ENCODE measurements around the gene SELENOW. TPM values are rescaled to one million over a fixed set of nuclear protein-coding genes. Genes with fewer than 3 reads are reported as not detected.

The SELENOW gene
- total and polyA plus RNA-seq, 4 donors: 28.2 to 102 (median 67.4) TPM

GRCh38 chr19:47729799-47730520, 48.5 kb upstream of the SELENOW start:
- H3K9me3 ChIP-seq (ENCODE audit: control insufficient read depth in 4 of 4, low read length in 3 of 4): no peaks in the 10 kb centered on the region
- 20% methylated on average over 30 of the region's 30 CpGs for WGBS
- no peak for TF ChIP-seq EGR1 (IDR thresholded peaks at IDR 0.05; ENCODE audit: low read depth in 2 of 2)
- peak; percentile 69 for TF ChIP-seq NR2F2 (IDR thresholded peaks at IDR 0.05)
- H3K27me3 ChIP-seq (ENCODE audit: control insufficient read depth in 4 of 4, insufficient read depth in 4 of 4, low read length in 3 of 4): peaks cover 0 to 4% (median 1%) of the 10 kb centered on the region in 4 donors
- peak; percentile 53 for DNase-seq (ENCODE audit: low spot score)
- H3K4me1 ChIP-seq (ENCODE audit: control insufficient read depth in 4 of 4, insufficient read depth in 4 of 4, low read length in 3 of 4): peaks cover 0 to 9% (median 5%) of the 10 kb centered on the region in 4 donors
- no peak overlapping the region for H3K9ac ChIP-seq (ENCODE audit: low read depth in 1 of 2, low read length in 2 of 2)
- H3K36me3 ChIP-seq (ENCODE audit: control insufficient read depth in 4 of 4, insufficient read depth in 3 of 4, low read depth in 1 of 4, low read length in 3 of 4): no peaks in the 10 kb centered on the region
- H3K27ac ChIP-seq (ENCODE audit: low read depth in 1 of 2, low read length in 2 of 2): peak overlapping the region in 1 of 2 donors; percentile 7
- H3K4me3 ChIP-seq (ENCODE audit: low read depth in 1 of 3, low read length in 3 of 3): peak overlapping the region in 1 of 3 donors; percentile 4

DNA sequence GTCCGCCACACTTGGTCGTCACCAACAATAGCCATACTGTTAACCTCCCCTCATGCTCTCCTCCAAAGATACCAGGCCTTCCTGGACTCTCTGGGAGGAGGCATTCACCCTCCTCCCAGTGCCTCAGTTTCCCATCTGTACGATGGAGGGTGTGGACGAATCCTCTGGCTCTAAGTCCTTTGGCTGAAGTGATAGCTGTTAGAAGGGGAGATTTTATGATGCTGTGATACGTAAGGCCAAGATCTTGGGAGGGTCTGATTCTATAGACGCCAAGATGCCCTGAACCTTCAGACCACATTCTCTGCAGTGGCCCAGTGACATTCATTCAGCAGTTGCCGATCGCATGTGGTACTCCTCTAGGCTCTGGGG, 48.0 kb upstream of the SELENOW start:
- Histone ChIP-seq H3K9ac (ENCODE audit: low read depth in 1 of 2, low read length in 2 of 2) (no peak overlapping the region), H3K4me1 (ENCODE audit: control insufficient read depth in 4 of 4, insufficient read depth in 4 of 4, low read length in 3 of 4) (peaks cover 0 to 9% (median 5%) of the 10 kb centered on the region in 4 donors), H3K27me3 (ENCODE audit: control insufficient read depth in 4 of 4, insufficient read depth in 4 of 4, low read length in 3 of 4) (peaks cover 0 to 4% (median 1%) of the 10 kb centered on the region in 4 donors), H3K4me3 (ENCODE audit: low read depth in 1 of 3, low read length in 3 of 3) (no peak overlapping the region), H3K36me3 (ENCODE audit: control insufficient read depth in 4 of 4, insufficient read depth in 3 of 4, low read depth in 1 of 4, low read length in 3 of 4) (no peaks in the 10 kb centered on the region), H3K9me3 (ENCODE audit: control insufficient read depth in 4 of 4, low read length in 3 of 4) (no peaks in the 10 kb centered on the region), H3K27ac (ENCODE audit: low read depth in 1 of 2, low read length in 2 of 2) (no peak overlapping the region)
- DNase-seq (ENCODE audit: low spot score): no peak
- WGBS: 88% methylated on average over 8 of the region's 8 CpGs
- TF ChIP-seq, protein P1, sequence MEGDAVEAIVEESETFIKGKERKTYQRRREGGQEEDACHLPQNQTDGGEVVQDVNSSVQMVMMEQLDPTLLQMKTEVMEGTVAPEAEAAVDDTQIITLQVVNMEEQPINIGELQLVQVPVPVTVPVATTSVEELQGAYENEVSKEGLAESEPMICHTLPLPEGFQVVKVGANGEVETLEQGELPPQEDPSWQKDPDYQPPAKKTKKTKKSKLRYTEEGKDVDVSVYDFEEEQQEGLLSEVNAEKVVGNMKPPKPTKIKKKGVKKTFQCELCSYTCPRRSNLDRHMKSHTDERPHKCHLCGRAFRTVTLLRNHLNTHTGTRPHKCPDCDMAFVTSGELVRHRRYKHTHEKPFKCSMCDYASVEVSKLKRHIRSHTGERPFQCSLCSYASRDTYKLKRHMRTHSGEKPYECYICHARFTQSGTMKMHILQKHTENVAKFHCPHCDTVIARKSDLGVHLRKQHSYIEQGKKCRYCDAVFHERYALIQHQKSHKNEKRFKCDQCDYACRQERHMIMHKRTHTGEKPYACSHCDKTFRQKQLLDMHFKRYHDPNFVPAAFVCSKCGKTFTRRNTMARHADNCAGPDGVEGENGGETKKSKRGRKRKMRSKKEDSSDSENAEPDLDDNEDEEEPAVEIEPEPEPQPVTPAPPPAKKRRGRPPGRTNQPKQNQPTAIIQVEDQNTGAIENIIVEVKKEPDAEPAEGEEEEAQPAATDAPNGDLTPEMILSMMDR (IDR thresholded peaks at IDR 0.05; ENCODE audit: low read depth, low read length, missing input control): no peak
- TF ChIP-seq, protein P2, sequence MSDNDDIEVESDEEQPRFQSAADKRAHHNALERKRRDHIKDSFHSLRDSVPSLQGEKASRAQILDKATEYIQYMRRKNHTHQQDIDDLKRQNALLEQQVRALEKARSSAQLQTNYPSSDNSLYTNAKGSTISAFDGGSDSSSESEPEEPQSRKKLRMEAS (IDR thresholded peaks at IDR 0.05): no peak
- TF ChIP-seq YY1 (IDR thresholded peaks at IDR 0.05) (no peak), ATF3 (IDR thresholded peaks at IDR 0.05) (no peak), FOXA1 (IDR thresholded peaks at IDR 0.05) (no peak), JUND (IDR thresholded peaks at IDR 0.05) (no peak), EGR1 (IDR thresholded peaks at IDR 0.05; ENCODE audit: low read depth in 2 of 2) (no peak), HNF4G (IDR thresholded peaks at IDR 0.05) (no peak), HNF4A (conservative IDR thresholded peaks at IDR 0.05) (no peak), NR2F2 (IDR thresholded peaks at IDR 0.05) (no peak), RXRA (IDR thresholded peaks at IDR 0.05) (no peak), TAF1 (conservative IDR thresholded peaks at IDR 0.05) (no peak), GABPA (IDR thresholded peaks at IDR 0.05 in 1 of 2, conservative IDR thresholded peaks at IDR 0.05 in 1 of 2) (no peak)
- TF ChIP-seq, protein P3, sequence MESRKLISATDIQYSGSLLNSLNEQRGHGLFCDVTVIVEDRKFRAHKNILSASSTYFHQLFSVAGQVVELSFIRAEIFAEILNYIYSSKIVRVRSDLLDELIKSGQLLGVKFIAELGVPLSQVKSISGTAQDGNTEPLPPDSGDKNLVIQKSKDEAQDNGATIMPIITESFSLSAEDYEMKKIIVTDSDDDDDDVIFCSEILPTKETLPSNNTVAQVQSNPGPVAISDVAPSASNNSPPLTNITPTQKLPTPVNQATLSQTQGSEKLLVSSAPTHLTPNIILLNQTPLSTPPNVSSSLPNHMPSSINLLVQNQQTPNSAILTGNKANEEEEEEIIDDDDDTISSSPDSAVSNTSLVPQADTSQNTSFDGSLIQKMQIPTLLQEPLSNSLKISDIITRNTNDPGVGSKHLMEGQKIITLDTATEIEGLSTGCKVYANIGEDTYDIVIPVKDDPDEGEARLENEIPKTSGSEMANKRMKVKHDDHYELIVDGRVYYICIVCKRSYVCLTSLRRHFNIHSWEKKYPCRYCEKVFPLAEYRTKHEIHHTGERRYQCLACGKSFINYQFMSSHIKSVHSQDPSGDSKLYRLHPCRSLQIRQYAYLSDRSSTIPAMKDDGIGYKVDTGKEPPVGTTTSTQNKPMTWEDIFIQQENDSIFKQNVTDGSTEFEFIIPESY (IDR thresholded peaks at IDR 0.05): no peak
- TF ChIP-seq, protein P4, sequence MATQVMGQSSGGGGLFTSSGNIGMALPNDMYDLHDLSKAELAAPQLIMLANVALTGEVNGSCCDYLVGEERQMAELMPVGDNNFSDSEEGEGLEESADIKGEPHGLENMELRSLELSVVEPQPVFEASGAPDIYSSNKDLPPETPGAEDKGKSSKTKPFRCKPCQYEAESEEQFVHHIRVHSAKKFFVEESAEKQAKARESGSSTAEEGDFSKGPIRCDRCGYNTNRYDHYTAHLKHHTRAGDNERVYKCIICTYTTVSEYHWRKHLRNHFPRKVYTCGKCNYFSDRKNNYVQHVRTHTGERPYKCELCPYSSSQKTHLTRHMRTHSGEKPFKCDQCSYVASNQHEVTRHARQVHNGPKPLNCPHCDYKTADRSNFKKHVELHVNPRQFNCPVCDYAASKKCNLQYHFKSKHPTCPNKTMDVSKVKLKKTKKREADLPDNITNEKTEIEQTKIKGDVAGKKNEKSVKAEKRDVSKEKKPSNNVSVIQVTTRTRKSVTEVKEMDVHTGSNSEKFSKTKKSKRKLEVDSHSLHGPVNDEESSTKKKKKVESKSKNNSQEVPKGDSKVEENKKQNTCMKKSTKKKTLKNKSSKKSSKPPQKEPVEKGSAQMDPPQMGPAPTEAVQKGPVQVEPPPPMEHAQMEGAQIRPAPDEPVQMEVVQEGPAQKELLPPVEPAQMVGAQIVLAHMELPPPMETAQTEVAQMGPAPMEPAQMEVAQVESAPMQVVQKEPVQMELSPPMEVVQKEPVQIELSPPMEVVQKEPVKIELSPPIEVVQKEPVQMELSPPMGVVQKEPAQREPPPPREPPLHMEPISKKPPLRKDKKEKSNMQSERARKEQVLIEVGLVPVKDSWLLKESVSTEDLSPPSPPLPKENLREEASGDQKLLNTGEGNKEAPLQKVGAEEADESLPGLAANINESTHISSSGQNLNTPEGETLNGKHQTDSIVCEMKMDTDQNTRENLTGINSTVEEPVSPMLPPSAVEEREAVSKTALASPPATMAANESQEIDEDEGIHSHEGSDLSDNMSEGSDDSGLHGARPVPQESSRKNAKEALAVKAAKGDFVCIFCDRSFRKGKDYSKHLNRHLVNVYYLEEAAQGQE (IDR thresholded peaks at IDR 0.05): no peak
